CD14-positive monocyte (primary cell): ENCODE data around the gene UST. TPM values are rescaled to one million over a fixed set of nuclear protein-coding genes. Genes with fewer than 3 reads are reported as not detected.

Source experiments
- DNase-seq, 3 donors: peaks; one replicate each; pipeline ENCODE4 v3.0.0-alpha.2; 2011 to 2022
- H2AFZ ChIP-seq: 2 replicates; pipeline ENCODE4 v1.6.0; 2012; ENCODE audit warnings: mild to moderate bottlenecking, low read depth, low read length, inconsistent platforms; ENCODE audit not compliant: insufficient read depth, poor library complexity, severe bottlenecking
- H3K27ac ChIP-seq, 2 donors: 1 replicate in 1 of 2; 2 replicates in 1 of 2; pipeline ENCODE4 v1.5.1; 2012 to 2013; ENCODE audit warnings: low read length in 2 of 2, control low read depth in 1 of 2, inconsistent platforms in 1 of 2, low read depth in 1 of 2, mild to moderate bottlenecking in 1 of 2
- H3K27me3 ChIP-seq, 2 donors: one replicate each; pipeline versions ENCODE4 v1.6.0 to v1.6.1; 2011 to 2013; ENCODE audit warnings: low read length in 2 of 2; ENCODE audit not compliant: control insufficient read depth in 2 of 2, insufficient read depth in 2 of 2
- H3K36me3 ChIP-seq, 2 donors: replicated peaks in 1 of 2; 1 replicate in 1 of 2; 2 replicates in 1 of 2; pipeline versions ENCODE4 v1.5.1 to v1.6.1; 2012 to 2013; ENCODE audit warnings: low read length in 2 of 2, control low read depth in 1 of 2, inconsistent platforms in 1 of 2, mild to moderate bottlenecking in 1 of 2; ENCODE audit not compliant: insufficient read depth in 2 of 2, control insufficient read depth in 1 of 2
- H3K4me1 ChIP-seq, 2 donors: 1 replicate in 1 of 2; 2 replicates in 1 of 2; pipeline versions ENCODE4 v1.5.1 to v1.6.1; 2012 to 2013; ENCODE audit warnings: low read length in 2 of 2, control low read depth in 1 of 2, inconsistent platforms in 1 of 2, mild to moderate bottlenecking in 1 of 2, moderate library complexity in 1 of 2; ENCODE audit not compliant: insufficient read depth in 2 of 2, control insufficient read depth in 1 of 2
- H3K4me2 ChIP-seq: replicated peaks from 2 replicates; pipeline ENCODE3; 2012; ENCODE audit warnings: low read length, moderate library complexity, mild to moderate bottlenecking; ENCODE audit not compliant: poor library complexity, severe bottlenecking; ENCODE audit errors: extremely low read depth
- H3K4me3 ChIP-seq, 3 experiments: fragments of 200-600 bp in 1 of 3; sonication (generic) in 1 of 3; replicated peaks in 1 of 3; 1 replicate in 2 of 3; 2 replicates in 1 of 3; pipeline ENCODE4 v1.5.1; 2011 to 2013; ENCODE audit warnings: low read length in 3 of 3, mild to moderate bottlenecking in 3 of 3, control low read depth in 2 of 3, low read depth in 2 of 3, inconsistent platforms in 1 of 3, moderate library complexity in 1 of 3
- H3K79me2 ChIP-seq: 2 replicates; pipeline ENCODE4 v1.6.0; 2012; ENCODE audit warnings: mild to moderate bottlenecking, control low read depth, inconsistent platforms, low read length, moderate library complexity; ENCODE audit not compliant: insufficient read depth
- H3K9ac ChIP-seq: 2 replicates; pipeline ENCODE4 v1.6.0; 2017; ENCODE audit warnings: low read length, mild to moderate bottlenecking; ENCODE audit not compliant: insufficient read depth, poor library complexity, severe bottlenecking
- H3K9me3 ChIP-seq, 2 donors: replicated peaks in 1 of 2; 1 replicate in 1 of 2; 2 replicates in 1 of 2; pipeline versions ENCODE4 v1.5.1 to v1.6.1; 2012 to 2013; ENCODE audit warnings: low read length in 2 of 2, control low read depth in 1 of 2; ENCODE audit not compliant: control insufficient read depth in 1 of 2, insufficient read depth in 1 of 2
- H4K20me1 ChIP-seq: 2 replicates; pipeline ENCODE4 v1.6.0; 2012; ENCODE audit warnings: mild to moderate bottlenecking, low read length, control low read depth, moderate library complexity; ENCODE audit not compliant: insufficient read depth
- H3K27ac Mint-ChIP-seq, 7 donors: one replicate each; pipeline ENCODE4 v1.8.0; 2020; ENCODE audit warnings: mild to moderate bottlenecking in 7 of 7, mixed read lengths in 7 of 7, moderate library complexity in 6 of 7, inconsistent platforms in 2 of 7
- H3K27me3 Mint-ChIP-seq, 3 donors: one replicate each; pipeline ENCODE4 v1.8.0; 2021 to 2022; ENCODE audit warnings: low read depth in 3 of 3, mild to moderate bottlenecking in 3 of 3, mixed read lengths in 3 of 3, moderate library complexity in 3 of 3, inconsistent platforms in 1 of 3
- H3K36me3 Mint-ChIP-seq, 2 donors: one replicate each; pipeline ENCODE4 v1.8.0; 2020; ENCODE audit warnings: mixed read lengths in 2 of 2, inconsistent platforms in 1 of 2, mild to moderate bottlenecking in 1 of 2
- H3K4me1 Mint-ChIP-seq: one replicate; pipeline ENCODE4 v1.8.0; 2020; ENCODE audit warnings: mild to moderate bottlenecking, mixed read lengths
- H3K4me3 Mint-ChIP-seq, 2 donors: one replicate each; pipeline ENCODE4 v1.8.0; 2020; ENCODE audit warnings: mild to moderate bottlenecking in 2 of 2, mixed read lengths in 2 of 2, moderate library complexity in 1 of 2
- H3K9me3 Mint-ChIP-seq, 7 donors: one replicate each; pipeline ENCODE4 v1.8.0; 2020 to 2022; ENCODE audit warnings: mixed read lengths in 7 of 7, mild to moderate bottlenecking in 6 of 7, moderate library complexity in 6 of 7, inconsistent platforms in 2 of 7
- CTCF ChIP-seq: fragments of 200-600 bp; IDR thresholded peaks from one replicate; pipeline ENCODE4 v1.8.0; 2022; ENCODE audit warnings: antibody characterized with exemption, mild to moderate bottlenecking
- WGBS: methylation state at CpG from one replicate; pipeline ENCODE4 v1.1.5; 2013; ENCODE audit warnings: missing lambda C conversion rate; ENCODE audit not compliant: insufficient coverage; 5-methylcytosine and 5-hydroxymethylcytosine counted together
- intact Hi-C, 2 donors: fragments of 100-400 bp; cut with micrococcal nuclease; formaldehyde crosslinking; loops; one replicate each; pipeline versions ENCODE4 v1.15.0 to v1.15.1; 2023
- polyA plus RNA-seq, 3 donors: library from polyadenylated mRNA; depleted of rRNA in 1 of 3; unstranded in 2 of 3; stranded (reverse) in 1 of 3; fragments of 300-500 nt in 2 of 3; fragments of >200 nt in 1 of 3; fragmentation: Illumina TruSeq in 2 of 3; gene quantifications; 1 replicate in 2 of 3; 2 replicates in 1 of 3; pipeline ENCODE4 v1.2.3, GENCODE V29; 2012 to 2021

Gene UST
- polyA plus RNA-seq, 3 donors = 0.33 to 0.53 (median 0.48) TPM

- Histone ChIP-seq H3K4me2 (no peak overlapping the region), H3K36me3 (no peaks in the 10 kb centered on the region), H4K20me1 (no peaks in the 10 kb centered on the region), H3K9ac (no peak overlapping the region), H3K79me2 (no peaks in the 10 kb centered on the region), H3K9me3 (peaks cover 0 to 8% of the 10 kb centered on the region in 2 donors), H3K27me3 (no peaks in the 10 kb centered on the region), H3K4me1 (no peaks in the 10 kb centered on the region), H3K4me3 (no peak overlapping the region), H3K27ac (no peak overlapping the region), H2AFZ (no peak overlapping the region)
- Mint-ChIP-seq H3K27ac (no peak overlapping the region), H3K9me3 (peaks cover 5 to 9% (median 9%) of the 10 kb centered on the region in 7 donors), H3K27me3 (peaks cover 2 to 8% (median 4%) of the 10 kb centered on the region in 3 donors), H3K36me3 (no peaks in the 10 kb centered on the region), H3K4me1 (no peaks in the 10 kb centered on the region), H3K4me3 (no peak overlapping the region)
- TF ChIP-seq CTCF = no peak
- DNase-seq = no peak
- no CpG with 5 or more reads among the region's 3 CpGs for WGBS
- intact Hi-C loops = no loop called here
Observed at GRCh38 chr6:148791372-148791771, 44.5 kb downstream of the UST start.

- Histone ChIP-seq H3K9me3 (peaks cover 0 to 8% of the 10 kb centered on the region in 2 donors), H3K79me2 (no peaks in the 10 kb centered on the region), H3K27ac (no peak overlapping the region), H3K9ac (no peak overlapping the region), H4K20me1 (no peaks in the 10 kb centered on the region), H3K4me1 (no peaks in the 10 kb centered on the region), H3K27me3 (no peaks in the 10 kb centered on the region), H3K4me3 (no peak overlapping the region), H3K4me2 (no peak overlapping the region), H2AFZ (no peak overlapping the region), H3K36me3 (no peaks in the 10 kb centered on the region)
- TF ChIP-seq CTCF = no peak
- intact Hi-C loops = no loop called here
- H3K27ac Mint-ChIP-seq = no peak overlapping the region
- H3K4me1 Mint-ChIP-seq = no peaks in the 10 kb centered on the region
- H3K27me3 Mint-ChIP-seq = peaks cover 3 to 7% (median 6%) of the 10 kb centered on the region in 3 donors
- DNase-seq = no peak
- H3K9me3 Mint-ChIP-seq = peaks cover 5 to 12% (median 9%) of the 10 kb centered on the region in 7 donors
- no CpG with 5 or more reads among the region's 2 CpGs for WGBS
- no peaks in the 10 kb centered on the region for H3K36me3 Mint-ChIP-seq
- H3K4me3 Mint-ChIP-seq = no peak overlapping the region
Observed at GRCh38 chr6:148793721-148794120, 46.9 kb downstream of the UST start.
